NCI-H2029 (cell line): ENCODE data around the gene TRA2A.
"Not testable (repeated sequence)": the region's sequence is repeated elsewhere in the genome, so short reads cannot be mapped to it uniquely, and the experiment has no call there.

Experiments used
- DNase-seq: peaks from one replicate; lab custom pipeline; 2025; lab: John Stamatoyannopoulos, UW

The TRA2A gene

GRCh38 chr7:23531794-23532489 lies at the start of gene TRA2A:
Gene TRA2A, minus strand, starts transcription at chr7:23531981. Its CDS starts 157 bp downstream, at chr7:23531824.
- peak; percentile 90 for DNase-seq

- peak; percentile 58 for DNase-seq
These were observed 38.9 kb upstream of the TRA2A start for GRCh38 chr7:23570592-23571200.

- no peak for DNase-seq
These were observed 26.5 kb upstream of the TRA2A start for GRCh38 chr7:23558303-23558702.

- DNase-seq = no peak
These were observed 15.9 kb upstream of the TRA2A start for GRCh38 chr7:23547662-23548061.

GRCh38 chr7:23546897-23547572 lies 15.3 kb upstream of the TRA2A start:
- DNase-seq = peak; percentile 51

GRCh38 chr7:23545493-23545892 lies 13.7 kb upstream of the TRA2A start:
- no peak for DNase-seq

- peak; percentile 14 for DNase-seq
These were observed 13.2 kb upstream of the TRA2A start for GRCh38 chr7:23544913-23545354.

GRCh38 chr7:23542752-23543151 lies 11.0 kb upstream of the TRA2A start:
- no peak for DNase-seq

GRCh38 chr7:23539494-23539907 lies 7.7 kb upstream of the TRA2A start:
- no peak for DNase-seq

- DNase-seq = no peak
These were observed 6.5 kb upstream of the TRA2A start for GRCh38 chr7:23538301-23538700.

GRCh38 chr7:23533238-23533604 lies 1.4 kb upstream of the TRA2A start:
- no peak for DNase-seq

- no peak for DNase-seq
These were observed 883 bp upstream of the TRA2A start for GRCh38 chr7:23532490-23533237.

GRCh38 chr7:23531050-23531793 lies 559 bp downstream of the TRA2A start:
- DNase-seq = peak; percentile 48

GRCh38 chr7:23530405-23530804 lies 1.4 kb downstream of the TRA2A start:
- peak; percentile 18 for DNase-seq

- no peak for DNase-seq
These were observed 2.4 kb downstream of the TRA2A start for GRCh38 chr7:23529262-23529859.

GRCh38 chr7:23525611-23526010 lies 6.2 kb downstream of the TRA2A start:
- DNase-seq = not testable (repeated sequence)

GRCh38 chr7:23524473-23524872 lies 7.3 kb downstream of the TRA2A start:
- no peak for DNase-seq

- DNase-seq = no peak
These were observed 8.2 kb downstream of the TRA2A start for GRCh38 chr7:23523486-23524075.

GRCh38 chr7:23520582-23520981 lies 11.2 kb downstream of the TRA2A start:
- DNase-seq = no peak

GRCh38 chr7:23514755-23515154 lies 17.0 kb downstream of the TRA2A start:
- no peak for DNase-seq

- not testable (repeated sequence) for DNase-seq
These were observed 18.0 kb downstream of the TRA2A start for GRCh38 chr7:23513746-23514145.
